Pulmonary artery endothelial cell (primary cell): ENCODE data around the gene REC114. TPM values are rescaled to one million over a fixed set of nuclear protein-coding genes. Genes with fewer than 3 reads are reported as not detected.

Source experiments
- DNase-seq: peaks from one replicate; pipeline ENCODE4 v3.0.0-alpha.2; 2011; ENCODE audit warnings: low read depth, low spot score
- total RNA-seq: library from RNA; depleted of rRNA; stranded (reverse); fragments of >200 nt; gene quantifications from 2 replicates; pipeline ENCODE4 v1.2.3, GENCODE V29; 2014

Gene REC114
- total RNA-seq, 1 donor from 2014 or later = not detected

GRCh38 chr15:73602992-73603391, 160.0 kb downstream of the REC114 start:
- DNase-seq = no peak

GRCh38 chr15:73604477-73604876, 161.5 kb downstream of the REC114 start:
- no peak for DNase-seq

- DNase-seq = no peak
These were observed 162.9 kb downstream of the REC114 start for GRCh38 chr15:73605759-73606436.

GRCh38 chr15:73607405-73607804, 164.4 kb downstream of the REC114 start:
- no peak for DNase-seq

GRCh38 chr15:73607843-73608242, 164.9 kb downstream of the REC114 start:
- no peak for DNase-seq

- DNase-seq = no peak
These were observed 165.5 kb downstream of the REC114 start for GRCh38 chr15:73608475-73608874.

GRCh38 chr15:73608941-73609340, 166.0 kb downstream of the REC114 start:
- no peak for DNase-seq

Other genes with a start within 250 kb of the REC114 start
- not detected in 2 replicates for gene HCN4, start 74.2 kb upstream of the REC114 start, total RNA-seq
- gene NPTN, start 190.2 kb downstream of the REC114 start, total RNA-seq = 87.8 and 104 TPM in 2 replicates
- gene CD276, start 241.2 kb downstream of the REC114 start, total RNA-seq = 39.8 and 87.2 TPM in 2 replicates